DND-41 (cell line): ENCODE data around the gene MAPK6.

Experiments used
- ATAC-seq: fragments of 200-7000 bp; cut with Tn5 transposase; 3 replicates; pipeline ENCODE4 v1.9.1; 2021; ENCODE audit warnings: low read depth; ENCODE audit not compliant: insufficient read depth
- DNase-seq: peaks from one replicate; pipeline ENCODE4 v3.0.0-alpha.2; 2020
- H2AFZ ChIP-seq: 2 replicates; pipeline ENCODE4 v1.6.0; 2012; ENCODE audit warnings: low read depth, low read length
- H3K27ac ChIP-seq: 2 replicates; pipeline ENCODE4 v1.5.1; 2012; ENCODE audit warnings: low read length, inconsistent platforms
- H3K27me3 ChIP-seq: fragments of 200-600 bp; sonication (generic); 2 replicates; pipeline ENCODE4 v1.6.0; 2012; ENCODE audit warnings: low read length, mild to moderate bottlenecking, inconsistent platforms; ENCODE audit not compliant: insufficient read depth, poor library complexity
- H3K36me3 ChIP-seq: 2 replicates; pipeline ENCODE4 v1.5.1; 2012; ENCODE audit warnings: low read length, inconsistent platforms; ENCODE audit not compliant: insufficient read depth
- H3K4me1 ChIP-seq: 2 replicates; pipeline ENCODE4 v1.5.1; 2012; ENCODE audit warnings: mild to moderate bottlenecking, low read length; ENCODE audit not compliant: insufficient read depth
- H3K4me2 ChIP-seq: 2 replicates; pipeline ENCODE4 v1.6.0; 2012; ENCODE audit warnings: mild to moderate bottlenecking, moderate library complexity, low read length, inconsistent platforms; ENCODE audit not compliant: insufficient read depth
- H3K4me3 ChIP-seq, 2 experiments: fragments of 200-600 bp in 1 of 2; shearing (Covaris generic) in 1 of 2; 2 replicates each; pipeline ENCODE4 v1.5.1; 2012 to 2016; ENCODE audit warnings: inconsistent platforms in 2 of 2, low read length in 2 of 2, mild to moderate bottlenecking in 2 of 2, low read depth in 1 of 2, moderate library complexity in 1 of 2
- H3K79me2 ChIP-seq: 2 replicates; pipeline ENCODE4 v1.6.0; 2012; ENCODE audit warnings: low read length, inconsistent platforms; ENCODE audit not compliant: insufficient read depth
- H3K9ac ChIP-seq: 2 replicates; pipeline ENCODE4 v1.6.0; 2012; ENCODE audit warnings: low read depth, mild to moderate bottlenecking, inconsistent platforms, low read length, moderate library complexity
- H3K9me3 ChIP-seq: 2 replicates; pipeline ENCODE4 v1.5.1; 2012; ENCODE audit warnings: low read length, moderate library complexity, mild to moderate bottlenecking, inconsistent platforms; ENCODE audit not compliant: insufficient read depth, severe bottlenecking
- H4K20me1 ChIP-seq: 2 replicates; pipeline ENCODE4 v1.6.0; 2012; ENCODE audit warnings: low read length; ENCODE audit not compliant: insufficient read depth
- CTCF ChIP-seq: IDR thresholded peaks from 2 replicates; pipeline ENCODE4 v1.5.1; 2012; ENCODE audit warnings: borderline replicate concordance, low read length, moderate library complexity, mild to moderate bottlenecking; ENCODE audit not compliant: poor library complexity, severe bottlenecking; ENCODE audit errors: extremely low read depth
- EZH2 ChIP-seq: IDR thresholded peaks from 3 replicates; pipeline ENCODE4 v1.6.1; 2012; ENCODE audit warnings: borderline replicate concordance, low read depth, mild to moderate bottlenecking, moderate library complexity, low read length, inconsistent platforms; ENCODE audit not compliant: severe bottlenecking

MAPK6 gene

GRCh38 chr15:52021892-52022540, 3.0 kb downstream of the MAPK6 start:
- H3K9ac ChIP-seq = no peak overlapping the region

GRCh38 chr15:52023169-52023922, 4.3 kb downstream of the MAPK6 start:
- no peak overlapping the region for H2AFZ ChIP-seq
- no peaks in the 10 kb centered on the region for H3K9me3 ChIP-seq
- no peaks in the 10 kb centered on the region for H3K27me3 ChIP-seq
- no peak overlapping the region; the same call in 1 of the 2 replicates for H3K27ac ChIP-seq
- H3K4me3 ChIP-seq = no peak overlapping the region
- peaks cover 33% of the 10 kb centered on the region for H3K4me1 ChIP-seq
- DNase-seq (no peak), ATAC-seq (no peak)
- H3K4me2 ChIP-seq = no peak overlapping the region
- H3K9ac ChIP-seq = no peak overlapping the region
- peaks cover 3% of the 10 kb centered on the region for H3K36me3 ChIP-seq
- H4K20me1 ChIP-seq = peaks cover 38% of the 10 kb centered on the region
- peaks cover 86% of the 10 kb centered on the region for H3K79me2 ChIP-seq
- TF ChIP-seq EZH2 = no peak
- no peak for TF ChIP-seq CTCF

More at GRCh38 chr15:52021892-52022540, 3.0 kb downstream of the MAPK6 start:
- no peak overlapping the region for H3K4me3 ChIP-seq
- H4K20me1 ChIP-seq = peaks cover 38% of the 10 kb centered on the region
- H3K4me2 ChIP-seq = peak overlapping the region; percentile 78
- no peaks in the 10 kb centered on the region for H3K27me3 ChIP-seq
- no peak overlapping the region for H2AFZ ChIP-seq
- 0 out of 2 replicates have a peak overlapping the region, but pooled peaks have one; percentile 36 for H3K27ac ChIP-seq
- H3K36me3 ChIP-seq = no peaks in the 10 kb centered on the region; the same call in 1 of the 2 replicates
- peaks cover 33% of the 10 kb centered on the region for H3K4me1 ChIP-seq
- no peak for TF ChIP-seq CTCF
- no peak for TF ChIP-seq EZH2
- H3K79me2 ChIP-seq = peaks cover 75% of the 10 kb centered on the region
- H3K9me3 ChIP-seq = no peaks in the 10 kb centered on the region
- no peak for DNase-seq
- no peak for ATAC-seq

- H3K27me3 ChIP-seq = no peaks in the 10 kb centered on the region
- H3K4me3 ChIP-seq = no peak overlapping the region
- H3K36me3 ChIP-seq = peaks cover 26% of the 10 kb centered on the region
- no peaks in the 10 kb centered on the region for H3K9me3 ChIP-seq
- H4K20me1 ChIP-seq = peaks cover 27% of the 10 kb centered on the region; the same call in 1 of the 2 replicates
- no peak overlapping the region for H3K9ac ChIP-seq
- no peak overlapping the region for H3K4me2 ChIP-seq
- H3K27ac ChIP-seq = no peak overlapping the region
- ATAC-seq (no peak), DNase-seq (no peak)
- H2AFZ ChIP-seq = no peak overlapping the region
- peaks cover 97% of the 10 kb centered on the region for H3K79me2 ChIP-seq
- H3K4me1 ChIP-seq = no peaks in the 10 kb centered on the region
- TF ChIP-seq EZH2 (no peak), CTCF (no peak)
Observed at GRCh38 chr15:52028431-52029093, 9.5 kb downstream of the MAPK6 start.
